Measurements from ENCODE around the gene GALNS. TPM values are rescaled to one million over a fixed set of nuclear protein-coding genes. Genes with fewer than 3 reads are reported as not detected.
"Not testable (repeated sequence)": the region's sequence is repeated elsewhere in the genome, so short reads cannot be mapped to it uniquely, and the experiment has no call there.

Gene GALNS
- total and polyA plus RNA-seq, 5 donors, result 17.6 to 22.3 (median 19.1) TPM

- no peaks in the 10 kb centered on the region for H3K4me1 ChIP-seq (ENCODE audit: control insufficient read depth, insufficient read depth, low read length)
- ATAC-seq, result no peak
- intact Hi-C loops (cut with DNase I), result no loop called here
- no peaks in the 10 kb centered on the region for H3K9me3 ChIP-seq (ENCODE audit: control insufficient read depth, low read length)
- no peaks in the 10 kb centered on the region for H3K27me3 ChIP-seq (ENCODE audit: control insufficient read depth, insufficient read depth)
- no peak overlapping the region for H3K27ac ChIP-seq (ENCODE audit: low read length)
- H3K4me3 ChIP-seq (ENCODE audit: low read length), result no peak overlapping the region
- no peak for DNase-seq
- 87% methylated on average over 34 of the region's 34 CpGs for WGBS
These were observed 41.1 kb upstream of the GALNS start for GRCh38 chr16:88897696-88898425.

GRCh38 chr16:88896238-88897070, 39.7 kb upstream of the GALNS start:
- Histone ChIP-seq H3K27ac (ENCODE audit: low read length) (no peak overlapping the region), H3K27me3 (ENCODE audit: control insufficient read depth, insufficient read depth) (no peaks in the 10 kb centered on the region), H3K4me3 (ENCODE audit: low read length) (no peak overlapping the region), H3K4me1 (ENCODE audit: control insufficient read depth, insufficient read depth, low read length) (no peaks in the 10 kb centered on the region), H3K9me3 (ENCODE audit: control insufficient read depth, low read length) (no peaks in the 10 kb centered on the region)
- no peak for ATAC-seq
- intact Hi-C loops (cut with DNase I), result no loop called here
- WGBS, result 83% methylated on average over 57 of the region's 57 CpGs
- DNase-seq, result no peak

DNA sequence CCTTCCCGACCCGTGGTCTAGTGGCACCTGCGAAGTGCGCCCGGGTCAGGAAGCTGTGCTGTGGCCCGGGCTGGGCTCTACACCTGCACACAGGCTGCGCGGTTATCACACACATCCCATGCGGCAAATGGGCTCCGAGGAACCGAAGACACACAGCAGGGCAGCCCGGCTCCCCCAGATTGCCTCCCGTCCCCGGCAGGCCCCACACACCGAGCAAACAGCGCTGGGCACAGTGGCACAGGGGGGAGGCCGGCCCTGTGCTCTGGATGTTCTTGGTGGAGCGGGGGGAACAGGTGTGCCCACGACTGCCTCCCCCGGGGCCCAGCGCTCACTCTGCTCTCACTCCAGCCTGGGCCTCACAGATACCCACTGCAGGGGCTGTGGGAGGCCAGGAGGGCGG, 38.6 kb upstream of the GALNS start:
- H3K27me3 ChIP-seq (ENCODE audit: control insufficient read depth, insufficient read depth), result no peaks in the 10 kb centered on the region
- no peak overlapping the region for H3K4me3 ChIP-seq (ENCODE audit: low read length)
- no peak for ATAC-seq

DNA sequence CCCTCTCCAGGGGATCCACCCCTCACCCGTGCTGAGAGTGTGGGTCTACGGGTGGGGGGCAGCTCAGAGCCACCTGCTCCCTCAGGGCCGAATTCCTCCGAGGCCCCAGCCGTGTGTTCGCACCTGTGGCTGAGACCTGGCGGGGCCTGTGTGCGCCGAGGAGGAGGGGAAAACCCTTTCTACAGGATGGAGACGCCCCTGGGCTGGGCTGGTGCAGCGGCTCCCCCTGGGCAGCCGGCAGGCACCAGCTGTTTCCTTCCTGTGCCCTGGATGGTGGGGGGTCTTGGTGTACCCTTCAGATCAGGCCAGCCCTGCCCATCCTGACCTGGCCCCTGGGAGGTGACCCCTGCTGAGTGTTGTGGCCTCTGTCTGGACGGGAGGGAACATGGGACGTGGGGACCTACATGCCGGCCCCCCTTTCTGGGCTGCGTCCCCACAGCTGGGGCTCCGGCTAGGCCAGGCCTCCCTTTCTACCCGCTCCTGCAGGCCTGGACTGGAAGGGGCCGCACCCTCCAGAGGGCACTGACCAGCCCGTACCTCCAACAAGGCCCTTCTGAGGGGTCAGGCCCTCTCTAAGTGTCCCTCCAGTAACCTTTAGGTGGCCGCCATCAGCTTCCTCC, 38.0 kb upstream of the GALNS start:
- H3K4me3 ChIP-seq (ENCODE audit: low read length), result no peak overlapping the region
- H3K27ac ChIP-seq (ENCODE audit: low read length), result no peak overlapping the region
- WGBS, result 85% methylated on average over 21 of the region's 21 CpGs
- H3K27me3 ChIP-seq (ENCODE audit: control insufficient read depth, insufficient read depth), result no peaks in the 10 kb centered on the region
- no peaks in the 10 kb centered on the region for H3K4me1 ChIP-seq (ENCODE audit: control insufficient read depth, insufficient read depth, low read length)
- ATAC-seq (no peak), DNase-seq (no peak)
- intact Hi-C loops (cut with DNase I), result no loop called here
- no peaks in the 10 kb centered on the region for H3K9me3 ChIP-seq (ENCODE audit: control insufficient read depth, low read length)

More for the DNA sequence above, 38.6 kb upstream of the GALNS start:
- Histone ChIP-seq H3K4me1 (ENCODE audit: control insufficient read depth, insufficient read depth, low read length) (no peaks in the 10 kb centered on the region), H3K27ac (ENCODE audit: low read length) (no peak overlapping the region), H3K9me3 (ENCODE audit: control insufficient read depth, low read length) (no peaks in the 10 kb centered on the region)
- intact Hi-C loops (cut with DNase I), result no loop called here
- WGBS, result 92% methylated on average over 22 of the region's 22 CpGs
- DNase-seq, result no peak

DNA sequence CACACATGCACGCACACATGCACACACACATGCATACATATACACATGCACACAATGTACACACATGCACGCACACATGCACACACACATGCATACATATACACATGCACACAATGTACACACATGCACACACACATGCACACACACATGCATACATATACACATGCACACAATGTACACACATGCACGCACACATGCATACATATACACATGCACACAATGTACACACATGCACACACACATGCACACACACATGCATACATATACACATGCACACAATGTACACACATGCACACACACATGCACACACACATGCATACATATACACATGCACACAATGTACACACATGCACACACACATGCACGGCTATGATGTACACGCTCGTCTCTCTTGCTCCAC, 37.5 kb upstream of the GALNS start:
- H3K27me3 ChIP-seq (ENCODE audit: control insufficient read depth, insufficient read depth); H3K4me3 ChIP-seq (ENCODE audit: low read length); H3K9me3 ChIP-seq (ENCODE audit: control insufficient read depth, low read length); H3K4me1 ChIP-seq (ENCODE audit: control insufficient read depth, insufficient read depth, low read length); DNase-seq; H3K27ac ChIP-seq (ENCODE audit: low read length); intact Hi-C loops (cut with DNase I); ATAC-seq: not testable (repeated sequence)
- 98% methylated on average over 4 of the region's 6 CpGs for WGBS

GRCh38 chr16:88893127-88893968, 36.6 kb upstream of the GALNS start:
- Histone ChIP-seq H3K4me3 (ENCODE audit: low read length) (no peak overlapping the region), H3K27me3 (ENCODE audit: control insufficient read depth, insufficient read depth) (no peaks in the 10 kb centered on the region), H3K4me1 (ENCODE audit: control insufficient read depth, insufficient read depth, low read length) (no peaks in the 10 kb centered on the region), H3K9me3 (ENCODE audit: control insufficient read depth, low read length) (no peaks in the 10 kb centered on the region), H3K27ac (ENCODE audit: low read length) (no peak overlapping the region)
- ATAC-seq, result no peak
- WGBS, result 91% methylated on average over 19 of the region's 19 CpGs
- intact Hi-C loops (cut with DNase I), result no loop called here
- DNase-seq, result no peak

GRCh38 chr16:88892065-88892464, 35.3 kb upstream of the GALNS start:
- Histone ChIP-seq H3K4me3 (ENCODE audit: low read length) (no peak overlapping the region), H3K9me3 (ENCODE audit: control insufficient read depth, low read length) (no peaks in the 10 kb centered on the region), H3K27me3 (ENCODE audit: control insufficient read depth, insufficient read depth) (no peaks in the 10 kb centered on the region), H3K27ac (ENCODE audit: low read length) (no peak overlapping the region), H3K4me1 (ENCODE audit: control insufficient read depth, insufficient read depth, low read length) (no peaks in the 10 kb centered on the region)
- DNase-seq, result peak in 2 of 3 donors; percentile 74 to 81
- 91% methylated on average over 20 of the region's 20 CpGs for WGBS
- no peak for ATAC-seq
- intact Hi-C loops (cut with DNase I), result no loop called here

DNA sequence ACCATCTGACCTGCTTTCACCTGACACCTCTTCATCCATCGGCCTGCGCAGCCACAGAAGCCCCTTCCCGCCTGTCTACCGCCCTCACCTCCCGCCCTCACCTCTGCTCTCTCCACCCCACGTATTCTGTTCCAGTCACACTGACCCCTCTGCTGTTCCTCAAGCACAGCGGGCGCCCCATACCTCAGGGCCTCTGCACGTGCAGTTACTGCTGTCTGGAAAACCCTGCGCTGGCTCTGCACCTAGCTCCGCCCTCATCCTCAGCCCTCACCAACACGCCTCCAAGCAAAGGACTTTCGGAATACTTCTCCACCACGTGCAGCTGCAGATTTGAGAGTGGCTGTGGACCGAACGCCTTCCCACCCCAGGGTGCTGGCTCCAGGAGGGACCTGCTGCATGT, 34.3 kb upstream of the GALNS start:
- intact Hi-C loops (cut with DNase I), result no loop called here
- no peak overlapping the region for H3K27ac ChIP-seq (ENCODE audit: low read length)
- no peaks in the 10 kb centered on the region for H3K9me3 ChIP-seq (ENCODE audit: control insufficient read depth, low read length)
- DNase-seq (no peak), ATAC-seq (no peak)
- 86% methylated on average over 16 of the region's 16 CpGs for WGBS
- H3K4me1 ChIP-seq (ENCODE audit: control insufficient read depth, insufficient read depth, low read length), result no peaks in the 10 kb centered on the region
- no peaks in the 10 kb centered on the region for H3K27me3 ChIP-seq (ENCODE audit: control insufficient read depth, insufficient read depth)
- H3K4me3 ChIP-seq (ENCODE audit: low read length), result no peak overlapping the region

- ATAC-seq; DNase-seq; H3K27me3 ChIP-seq (ENCODE audit: control insufficient read depth, insufficient read depth); H3K9me3 ChIP-seq (ENCODE audit: control insufficient read depth, low read length); intact Hi-C loops (cut with DNase I); H3K4me1 ChIP-seq (ENCODE audit: control insufficient read depth, insufficient read depth, low read length); H3K27ac ChIP-seq (ENCODE audit: low read length); H3K4me3 ChIP-seq (ENCODE audit: low read length): not testable (repeated sequence)
- WGBS, result 93% methylated on average over 48 of the region's 48 CpGs
These were observed 33.1 kb upstream of the GALNS start for GRCh38 chr16:88889702-88890352.

Measured in right cardiac atrium (tissue), 5 donors.